Nucleus accumbens (tissue), 56 donors: Measurements from ENCODE around the gene KRTAP10-7.
"Not testable (repeated sequence)": the region's sequence is repeated elsewhere in the genome, so short reads cannot be mapped to it uniquely, and the experiment has no call there.

ENCODE experiments used
- DNase-seq, 56 donors: peaks; one replicate each; lab custom pipeline; 2025; lab: John Stamatoyannopoulos, UW

Gene KRTAP10-7

GRCh38 chr21:44571296-44571695, 29.1 kb upstream of the KRTAP10-7 start:
- no peak for DNase-seq

DNA sequence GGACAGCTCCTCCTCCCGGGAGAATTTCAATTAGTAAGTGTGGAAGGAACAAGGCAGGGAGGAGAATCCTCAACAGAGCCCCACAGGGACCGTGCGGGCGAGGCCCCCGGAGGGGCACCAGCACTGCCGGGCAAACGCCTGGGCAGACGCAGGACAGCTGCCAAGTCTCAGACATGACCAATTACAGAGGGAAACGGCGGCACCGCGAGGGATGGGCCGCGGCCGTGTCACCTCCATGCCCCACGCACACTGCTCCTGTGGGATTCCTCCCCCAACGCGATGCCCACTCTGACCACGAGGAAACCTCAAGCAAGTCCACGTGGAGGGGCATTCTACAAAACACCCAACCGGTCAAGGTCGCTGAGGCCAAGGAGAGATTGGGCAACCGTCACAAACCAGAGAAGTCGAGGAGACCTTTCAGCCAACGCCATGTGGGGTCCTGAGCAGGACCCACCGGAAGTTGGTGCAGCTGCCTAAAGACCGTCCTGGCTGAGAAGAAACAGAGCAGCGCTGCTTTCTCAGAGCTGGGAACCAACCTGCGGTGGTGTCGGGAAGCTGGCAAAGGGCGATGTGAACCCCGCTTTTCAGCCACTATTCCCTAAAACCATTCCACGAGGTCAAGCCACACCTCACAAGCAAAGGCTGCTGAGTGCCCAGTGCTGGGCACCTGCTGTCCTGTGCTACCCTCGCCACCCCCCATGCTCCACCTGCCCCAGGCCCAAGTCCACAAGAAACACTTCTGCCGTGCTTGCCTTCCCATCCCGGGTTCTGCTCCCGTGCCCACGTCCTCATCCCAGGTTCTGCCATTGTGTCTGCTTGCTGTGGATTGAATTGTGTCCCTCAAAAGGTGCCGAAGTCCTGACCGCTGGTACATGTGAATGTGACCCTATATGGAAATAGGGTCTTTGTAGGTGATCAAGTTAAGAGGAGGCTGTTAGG, 28.3 kb upstream of the KRTAP10-7 start:
- no peak for DNase-seq

DNA sequence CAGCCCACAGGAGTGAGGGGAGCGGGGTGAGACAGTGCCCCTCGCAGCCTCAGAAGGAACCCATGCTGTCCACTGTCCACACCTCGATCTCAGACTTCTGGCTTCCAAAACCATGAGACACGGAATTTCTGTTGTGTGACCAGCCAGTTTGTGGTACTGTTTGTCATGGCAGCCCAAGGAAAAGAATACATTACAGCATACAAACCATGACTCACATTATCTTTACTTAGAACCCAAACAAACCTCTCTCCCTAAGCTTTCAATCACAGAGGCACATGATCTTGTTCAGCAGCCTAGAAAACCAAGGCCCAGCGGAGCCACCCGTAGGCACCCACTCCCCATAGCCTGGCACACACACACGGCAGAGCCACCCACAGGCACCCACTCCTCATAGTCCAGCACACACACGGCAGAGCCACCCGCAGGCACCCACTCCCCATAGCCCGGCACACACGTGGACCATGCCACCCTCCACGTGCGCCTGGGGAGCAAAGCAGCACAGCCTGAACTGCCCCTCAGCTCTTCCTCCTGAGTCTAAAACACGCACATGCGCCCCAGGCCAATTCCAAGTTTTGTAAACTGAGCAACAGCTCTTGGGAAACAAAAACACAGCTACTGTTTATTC, 27.3 kb upstream of the KRTAP10-7 start:
- DNase-seq, result no peak

DNA sequence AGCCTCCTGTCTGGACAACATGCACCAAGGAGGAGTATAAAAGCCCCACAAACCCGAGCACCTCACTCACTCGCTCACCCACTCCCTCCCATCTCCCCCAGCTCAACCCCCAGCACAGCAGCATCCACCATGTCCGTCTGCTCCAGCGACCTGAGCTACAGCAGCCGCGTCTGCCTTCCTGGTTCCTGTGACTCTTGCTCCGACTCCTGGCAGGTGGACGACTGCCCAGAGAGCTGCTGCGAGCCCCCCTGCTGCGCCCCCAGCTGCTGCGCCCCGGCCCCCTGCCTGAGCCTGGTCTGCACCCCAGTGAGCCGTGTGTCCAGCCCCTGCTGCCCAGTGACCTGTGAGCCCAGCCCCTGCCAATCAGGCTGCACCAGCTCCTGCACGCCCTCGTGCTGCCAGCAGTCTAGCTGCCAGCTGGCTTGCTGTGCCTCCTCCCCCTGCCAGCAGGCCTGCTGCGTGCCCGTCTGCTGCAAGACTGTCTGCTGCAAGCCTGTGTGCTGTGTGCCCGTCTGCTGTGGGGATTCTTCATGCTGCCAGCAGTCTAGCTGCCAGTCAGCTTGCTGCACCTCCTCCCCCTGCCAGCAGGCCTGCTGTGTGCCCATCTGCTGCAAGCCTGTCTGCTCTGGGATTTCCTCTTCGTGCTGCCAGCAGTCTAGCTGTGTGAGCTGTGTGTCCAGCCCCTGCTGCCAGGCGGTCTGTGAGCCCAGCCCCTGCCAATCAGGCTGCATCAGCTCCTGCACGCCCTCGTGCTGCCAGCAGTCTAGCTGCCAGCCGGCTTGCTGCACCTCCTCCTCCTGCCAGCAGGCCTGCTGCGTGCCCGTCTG, 26.6 kb upstream of the KRTAP10-7 start, which contains the start of gene KRTAP10-4:
KRTAP10-4 (plus strand) TSS at position 100 of the 827 bp plus-strand sequence; CDS start at position 130, 30 bp downstream.
- not testable (repeated sequence) for DNase-seq

GRCh38 chr21:44574457-44575306, 25.7 kb upstream of the KRTAP10-7 start:
- no peak for DNase-seq

DNA sequence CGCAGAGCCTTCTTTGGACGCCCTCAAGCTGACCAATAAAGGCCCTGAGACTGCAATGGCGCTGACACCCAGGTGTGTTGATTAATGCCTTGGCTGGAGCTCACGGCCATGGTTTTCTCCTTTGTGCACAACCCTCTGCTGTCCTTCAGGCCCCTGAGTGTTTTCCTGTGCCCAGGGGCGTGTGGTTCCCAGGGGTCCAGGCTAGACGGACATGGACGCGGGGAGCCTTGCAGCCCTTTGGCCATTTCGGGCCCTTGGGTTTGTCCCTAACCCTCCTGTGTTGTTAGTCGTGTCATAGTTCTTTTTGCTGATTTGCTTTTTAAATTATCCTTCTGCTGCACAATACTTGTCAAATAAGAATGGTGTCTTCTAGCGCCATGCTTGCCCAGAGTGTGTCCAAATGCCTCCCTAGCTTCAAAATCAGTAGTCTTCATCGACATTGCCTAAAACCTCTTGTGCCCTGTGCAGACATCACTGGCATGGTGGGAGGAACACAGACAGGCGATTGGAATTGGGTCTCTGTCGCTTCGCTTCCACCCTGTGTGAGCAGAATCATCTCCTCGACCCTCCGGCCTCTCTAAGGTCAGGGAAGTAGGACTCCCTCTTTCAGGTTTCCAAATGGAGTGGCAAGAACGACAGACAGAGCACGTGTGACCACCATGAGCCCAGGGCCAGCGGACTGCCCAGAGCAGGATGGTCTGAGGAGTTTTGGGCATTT, 24.9 kb upstream of the KRTAP10-7 start:
- DNase-seq, result no peak

GRCh38 chr21:44576025-44576420, 24.4 kb upstream of the KRTAP10-7 start:
- DNase-seq, result no peak

DNA sequence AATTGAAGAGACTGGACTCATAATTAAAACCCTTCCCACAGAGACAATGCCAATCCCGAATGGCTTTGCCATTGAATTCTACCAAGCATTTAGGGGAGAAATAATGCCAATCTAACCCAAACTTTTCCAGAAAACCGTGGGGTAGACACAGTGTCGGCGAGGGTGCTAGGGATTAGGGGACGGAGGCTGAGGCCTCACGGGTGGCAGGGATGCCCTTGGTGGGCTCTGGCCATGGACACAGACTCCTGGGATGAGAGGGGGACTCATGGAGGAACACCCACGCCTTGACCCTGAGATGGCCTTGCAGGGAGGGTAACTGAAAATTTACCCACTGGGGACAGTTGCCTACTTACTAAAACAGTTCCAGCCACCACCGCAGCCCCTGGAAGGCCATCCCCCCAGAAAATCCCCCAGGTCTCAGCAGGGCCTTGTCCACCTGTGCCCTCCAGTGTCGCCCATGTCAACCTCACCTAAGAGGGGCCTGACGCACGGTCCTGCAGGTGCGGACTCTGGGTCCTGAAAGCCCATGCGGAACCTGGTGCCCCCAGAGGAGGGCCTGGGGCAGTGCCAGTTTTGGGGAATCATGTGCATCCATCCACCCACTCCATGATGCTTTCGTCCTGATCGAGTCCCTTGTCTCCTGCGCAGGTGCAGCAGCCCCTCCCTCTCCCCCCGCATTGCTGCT, 21.9 kb upstream of the KRTAP10-7 start:
- DNase-seq, result no peak

DNA sequence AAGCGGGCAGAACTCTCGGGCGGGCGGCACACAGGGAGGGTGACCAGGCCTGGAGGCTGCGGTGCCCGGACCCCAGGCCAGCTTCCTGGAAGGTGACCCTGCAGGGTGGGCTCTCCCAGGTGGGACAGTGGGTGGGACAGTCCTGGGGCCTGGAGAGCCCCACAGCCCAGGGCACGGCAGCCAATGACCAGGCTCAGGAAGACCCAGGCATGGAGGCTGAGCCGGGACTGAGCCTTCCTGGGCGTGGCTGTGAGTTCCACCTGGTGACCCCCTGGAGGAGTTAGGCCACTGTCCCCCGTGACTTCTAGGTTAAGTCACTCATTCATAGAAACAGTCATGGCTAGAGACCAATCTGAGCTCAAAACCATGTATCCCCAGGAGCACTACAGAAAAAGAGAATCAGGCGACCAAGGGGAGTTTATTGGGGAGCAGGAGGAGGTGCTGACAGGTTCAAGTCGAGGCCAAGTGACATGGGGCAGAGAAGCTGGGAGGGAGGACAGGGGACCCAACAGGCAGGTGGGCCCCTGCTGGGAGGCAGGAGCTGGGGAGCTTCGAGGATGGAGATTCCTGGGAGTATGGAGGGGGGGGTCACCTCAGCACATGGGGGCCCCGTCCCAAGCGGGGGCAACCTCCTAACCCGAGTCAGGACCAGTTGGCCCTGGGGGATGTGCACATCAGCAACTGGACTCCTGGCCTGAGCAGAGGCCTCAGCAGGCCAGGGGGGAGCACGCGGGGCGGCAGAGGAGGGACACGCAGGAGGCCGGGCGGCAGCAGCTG, 21.2 kb upstream of the KRTAP10-7 start:
- DNase-seq, result no peak

- no peak for DNase-seq
These were observed 20.6 kb upstream of the KRTAP10-7 start for GRCh38 chr21:44579833-44580144.

GRCh38 chr21:44580231-44580821, 20.1 kb upstream of the KRTAP10-7 start, which contains the start of gene KRTAP10-5:
KRTAP10-5 (minus strand) TSS chr21:44580604; CDS start chr21:44580578, 26 bp downstream.
- DNase-seq, result not testable (repeated sequence)

GRCh38 chr21:44581158-44581557, 19.2 kb upstream of the KRTAP10-7 start:
- no peak for DNase-seq

DNA sequence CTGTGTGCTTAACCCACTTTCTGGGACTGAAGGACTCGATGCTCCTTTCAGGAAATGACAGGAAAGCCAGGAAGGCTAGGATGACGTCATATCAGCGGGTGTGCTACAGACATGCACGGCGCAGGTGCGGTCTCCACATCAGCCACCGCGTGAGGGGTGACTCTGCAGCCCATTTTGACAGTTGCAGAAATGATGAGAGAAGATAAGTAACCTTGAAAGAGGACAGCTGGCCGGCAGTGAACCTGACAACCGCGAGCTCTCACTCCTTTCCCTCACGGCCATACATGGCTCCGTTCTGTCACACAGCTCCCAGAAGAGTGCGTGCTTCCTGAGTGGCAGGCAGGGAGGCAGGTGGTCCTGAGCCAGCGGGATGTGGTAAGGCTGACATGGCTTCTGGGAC, 18.3 kb upstream of the KRTAP10-7 start:
- DNase-seq, result no peak

- DNase-seq, result no peak
These were observed 17.2 kb upstream of the KRTAP10-7 start for GRCh38 chr21:44583089-44583799.

- peak in 7 of 56 donors; percentile 7 to 50 (median 15) for DNase-seq
These were observed 16.6 kb upstream of the KRTAP10-7 start for GRCh38 chr21:44583800-44584147.

DNA sequence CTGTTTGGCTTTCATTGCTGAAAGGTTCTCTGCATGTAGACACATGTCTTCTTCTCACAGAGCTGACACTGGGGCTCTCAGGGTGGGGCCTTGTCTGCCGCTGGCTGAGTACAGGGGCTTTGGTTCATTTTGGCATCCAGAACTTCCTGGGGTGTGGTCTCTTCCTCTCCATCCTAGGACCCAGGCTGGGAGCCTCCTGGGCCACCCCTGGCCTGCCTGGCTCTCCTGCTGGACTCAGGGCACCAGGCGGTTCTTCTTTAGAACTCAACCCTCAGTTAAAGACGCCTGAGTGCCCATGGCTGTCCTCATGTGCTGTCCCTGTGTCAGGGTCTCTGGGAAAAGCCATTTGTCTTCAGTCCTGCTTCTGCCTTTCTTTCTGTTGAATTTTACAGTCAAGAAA, 14.5 kb upstream of the KRTAP10-7 start:
- no peak for DNase-seq

DNA sequence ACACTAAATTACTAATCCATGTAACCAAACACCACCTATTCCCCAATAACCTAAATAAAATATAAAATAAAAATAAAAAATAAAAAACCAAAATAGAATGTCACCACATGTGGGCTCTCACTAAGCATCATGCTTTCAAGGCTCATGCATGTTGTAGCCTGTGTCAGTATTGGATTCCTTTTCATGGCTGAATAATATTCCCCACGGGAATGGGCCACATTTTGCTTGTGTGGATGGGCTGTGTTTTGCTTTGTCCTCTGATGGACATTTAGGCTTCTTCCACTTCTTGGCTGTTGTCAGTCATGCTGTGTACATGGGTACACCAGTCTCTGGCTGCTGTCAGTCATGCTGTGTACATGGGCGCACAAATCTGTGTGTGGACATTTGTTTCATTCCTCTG, 11.3 kb upstream of the KRTAP10-7 start:
- DNase-seq, result no peak
